GM10266 (cell line): ENCODE data around the gene PRORP.
"Not testable (repeated sequence)": the region's sequence is repeated elsewhere in the genome, so short reads cannot be mapped to it uniquely, and the experiment has no call there.

Experiments used
- DNase-seq: peaks from one replicate; pipeline ENCODE4 v3.0.0; 2012; ENCODE audit errors: extremely low spot score
- TF ChIP-seq, protein P1 (sequence below): IDR thresholded peaks from 2 replicates; pipeline ENCODE4 v1.5.1; 2012; ENCODE audit warnings: mild to moderate bottlenecking, low read depth; ENCODE audit not compliant: control insufficient read depth, insufficient read depth; ENCODE audit errors: missing control alignments

PRORP gene

GRCh38 chr14:35140718-35141581, 18.6 kb downstream of the PRORP start:
- DNase-seq, result no peak
- TF ChIP-seq, protein P1, sequence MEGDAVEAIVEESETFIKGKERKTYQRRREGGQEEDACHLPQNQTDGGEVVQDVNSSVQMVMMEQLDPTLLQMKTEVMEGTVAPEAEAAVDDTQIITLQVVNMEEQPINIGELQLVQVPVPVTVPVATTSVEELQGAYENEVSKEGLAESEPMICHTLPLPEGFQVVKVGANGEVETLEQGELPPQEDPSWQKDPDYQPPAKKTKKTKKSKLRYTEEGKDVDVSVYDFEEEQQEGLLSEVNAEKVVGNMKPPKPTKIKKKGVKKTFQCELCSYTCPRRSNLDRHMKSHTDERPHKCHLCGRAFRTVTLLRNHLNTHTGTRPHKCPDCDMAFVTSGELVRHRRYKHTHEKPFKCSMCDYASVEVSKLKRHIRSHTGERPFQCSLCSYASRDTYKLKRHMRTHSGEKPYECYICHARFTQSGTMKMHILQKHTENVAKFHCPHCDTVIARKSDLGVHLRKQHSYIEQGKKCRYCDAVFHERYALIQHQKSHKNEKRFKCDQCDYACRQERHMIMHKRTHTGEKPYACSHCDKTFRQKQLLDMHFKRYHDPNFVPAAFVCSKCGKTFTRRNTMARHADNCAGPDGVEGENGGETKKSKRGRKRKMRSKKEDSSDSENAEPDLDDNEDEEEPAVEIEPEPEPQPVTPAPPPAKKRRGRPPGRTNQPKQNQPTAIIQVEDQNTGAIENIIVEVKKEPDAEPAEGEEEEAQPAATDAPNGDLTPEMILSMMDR, result peak; percentile 26

DNA sequence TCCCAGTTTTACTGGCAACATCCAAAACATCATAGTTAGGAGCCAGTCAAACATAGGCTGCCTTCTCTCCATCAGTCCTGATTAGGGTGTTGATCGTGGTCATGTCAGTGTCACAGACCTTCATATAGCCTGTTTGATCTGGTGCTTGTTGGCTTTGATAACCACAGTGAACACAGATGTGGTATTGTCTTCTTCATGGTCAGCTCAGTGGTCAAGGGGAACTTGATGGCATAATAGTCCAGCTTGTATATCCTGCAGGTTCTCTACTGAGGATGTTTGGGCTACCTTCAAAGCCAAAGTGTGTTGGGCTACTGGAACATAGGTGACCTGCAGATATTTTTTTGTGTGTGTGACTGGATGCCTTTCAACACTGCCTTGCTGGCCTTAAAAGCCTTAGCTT, 21.7 kb downstream of the PRORP start:
- TF ChIP-seq, protein P1, result no peak
- DNase-seq, result no peak

- DNase-seq, result no peak
- TF ChIP-seq, protein P1, result no peak
These were observed 24.4 kb downstream of the PRORP start for GRCh38 chr14:35146711-35147149.

GRCh38 chr14:35147186-35147585, 24.8 kb downstream of the PRORP start:
- DNase-seq, result no peak
- TF ChIP-seq, protein P1, result no peak

DNA sequence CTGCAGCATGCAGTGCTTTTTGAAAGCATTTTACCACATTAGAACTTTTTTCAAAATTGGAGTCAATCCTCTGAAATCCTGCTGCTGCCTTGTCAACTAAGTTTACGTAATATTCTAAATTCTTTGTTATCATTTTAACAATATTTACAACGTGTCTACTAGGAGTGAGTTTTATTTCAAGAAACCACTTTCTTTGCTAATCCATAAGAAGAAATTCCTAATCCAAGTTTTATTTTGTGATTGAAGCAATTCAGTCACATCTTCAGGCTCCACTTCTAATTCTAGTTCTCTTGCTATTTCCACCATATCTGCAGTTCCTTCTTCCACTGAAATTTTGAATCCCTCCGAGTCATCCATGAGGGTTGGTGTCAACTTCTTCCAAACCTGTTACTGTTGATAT, 25.4 kb downstream of the PRORP start:
- DNase-seq, result no peak
- TF ChIP-seq, protein P1, result no peak

DNA sequence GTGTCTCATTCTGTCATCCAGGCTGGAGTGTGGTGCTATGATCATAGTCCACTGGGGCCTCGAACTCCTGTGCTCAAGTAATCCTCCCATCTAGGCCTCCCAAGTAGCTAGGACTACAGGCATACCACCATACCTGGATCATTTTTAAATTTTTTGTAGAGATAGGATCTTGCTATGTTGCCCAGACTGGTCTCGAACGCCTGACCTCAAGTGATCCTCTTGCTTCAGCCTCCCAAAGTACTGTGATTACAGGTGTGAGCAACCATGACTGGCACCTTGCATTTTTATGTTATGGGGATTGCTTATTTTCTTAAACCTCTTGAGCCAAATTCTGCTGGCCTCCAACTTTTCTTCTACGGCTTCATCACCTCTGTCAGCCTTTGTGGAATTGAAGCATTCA, 26.9 kb downstream of the PRORP start:
- DNase-seq, result no peak
- TF ChIP-seq, protein P1, result no peak

DNA sequence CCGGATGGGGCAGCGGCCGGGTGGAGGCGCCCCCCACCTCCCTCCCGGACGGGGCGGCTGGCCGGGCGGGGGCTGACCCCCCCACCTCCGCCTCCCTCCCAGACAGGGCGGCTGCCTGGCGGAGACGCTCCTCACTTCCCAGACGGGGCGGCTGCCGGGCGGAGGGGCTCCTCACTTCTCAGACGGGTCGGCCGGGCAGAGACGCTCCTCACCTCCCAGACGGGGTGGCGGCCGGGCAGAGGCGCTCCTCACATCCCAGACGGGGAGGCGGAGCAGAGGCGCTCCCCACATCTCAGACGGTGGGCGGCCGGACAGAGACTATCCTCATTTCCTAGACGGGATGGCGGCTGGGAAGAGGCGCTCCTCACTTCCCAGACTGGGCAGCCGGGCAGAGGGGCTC, 30.2 kb downstream of the PRORP start:
- DNase-seq, result not testable (repeated sequence)
